ENCODE results near the gene ZNF329. TPM values are rescaled to one million over a fixed set of nuclear protein-coding genes. Genes with fewer than 3 reads are reported as not detected.

ZNF329 gene
- total RNA-seq, 1 donor from 2014 or later, result 11.1 TPM

- FAIRE-seq (no peak), DNase-seq (ENCODE audit: low read depth) (no peak)
- Mint-ChIP-seq H3K4me3 (ENCODE audit: unreplicated experiment) (no peak overlapping the region), H3K27me3 (ENCODE audit: low read depth, unreplicated experiment) (no peaks in the 10 kb centered on the region), H3K4me1 (ENCODE audit: low read depth, unreplicated experiment) (no peaks in the 10 kb centered on the region), H3K27ac (ENCODE audit: unreplicated experiment) (no peak overlapping the region), H3K9me3 (ENCODE audit: unreplicated experiment) (peaks cover 84% of the 10 kb centered on the region), H3K36me3 (ENCODE audit: low read depth, unreplicated experiment) (peaks cover 60% of the 10 kb centered on the region)
- no peak overlapping the region for H3K27ac ChIP-seq (ENCODE audit: low read depth, low read length)
- H4K20me1 ChIP-seq (ENCODE audit: insufficient read depth, low read length), result no peaks in the 10 kb centered on the region
- no peak for TF ChIP-seq CTCF (IDR thresholded peaks at IDR 0.05; ENCODE audit: insufficient read depth, low read depth, low read length)
- TF ChIP-seq EZH2 (IDR thresholded peaks at IDR 0.05; ENCODE audit: insufficient read depth, low read length), result no peak
- no peak overlapping the region for H2AFZ ChIP-seq (ENCODE audit: low read depth, low read length)
- no peak overlapping the region for H3K4me3 ChIP-seq (ENCODE audit: insufficient read depth, low read depth, low read length)
- no peak overlapping the region for H3K4me2 ChIP-seq (ENCODE audit: low read length)
- peaks cover 76% of the 10 kb centered on the region for H3K9me3 ChIP-seq (ENCODE audit: insufficient read depth, low read depth, low read length)
- H3K79me2 ChIP-seq (ENCODE audit: insufficient read depth, low read length), result no peaks in the 10 kb centered on the region
- H3K36me3 ChIP-seq (ENCODE audit: insufficient read depth, low read length), result peaks cover 8% of the 10 kb centered on the region
- no peaks in the 10 kb centered on the region for H3K27me3 ChIP-seq (ENCODE audit: insufficient read depth, low read length)
- no peak overlapping the region for H3K9ac ChIP-seq (ENCODE audit: low read length)
- no peaks in the 10 kb centered on the region for H3K4me1 ChIP-seq (ENCODE audit: insufficient read depth, low read length)
These were observed 27.2 kb downstream of the ZNF329 start for GRCh38 chr19:58123354-58123753.

- Histone ChIP-seq H3K27me3 (ENCODE audit: insufficient read depth, low read length) (no peaks in the 10 kb centered on the region), H3K4me2 (ENCODE audit: low read length) (no peak overlapping the region), H3K9ac (ENCODE audit: low read length) (no peak overlapping the region), H3K79me2 (ENCODE audit: insufficient read depth, low read length) (no peaks in the 10 kb centered on the region), H2AFZ (ENCODE audit: low read depth, low read length) (no peak overlapping the region), H3K36me3 (ENCODE audit: insufficient read depth, low read length) (no peaks in the 10 kb centered on the region), H4K20me1 (ENCODE audit: insufficient read depth, low read length) (no peaks in the 10 kb centered on the region), H3K9me3 (ENCODE audit: insufficient read depth, low read depth, low read length) (peaks cover 64% of the 10 kb centered on the region), H3K27ac (ENCODE audit: low read depth, low read length) (no peak overlapping the region), H3K4me1 (ENCODE audit: insufficient read depth, low read length) (no peaks in the 10 kb centered on the region), H3K4me3 (ENCODE audit: insufficient read depth, low read depth, low read length) (no peak overlapping the region)
- no peak for TF ChIP-seq CTCF (IDR thresholded peaks at IDR 0.05; ENCODE audit: insufficient read depth, low read depth, low read length)
- no peak for TF ChIP-seq EZH2 (IDR thresholded peaks at IDR 0.05; ENCODE audit: insufficient read depth, low read length)
- DNase-seq (ENCODE audit: low read depth) (no peak), FAIRE-seq (no peak)
- no peak overlapping the region for H3K27ac Mint-ChIP-seq (ENCODE audit: unreplicated experiment)
- no peaks in the 10 kb centered on the region for H3K27me3 Mint-ChIP-seq (ENCODE audit: low read depth, unreplicated experiment)
- no peak overlapping the region for H3K4me3 Mint-ChIP-seq (ENCODE audit: unreplicated experiment)
- no peaks in the 10 kb centered on the region for H3K4me1 Mint-ChIP-seq (ENCODE audit: low read depth, unreplicated experiment)
- H3K9me3 Mint-ChIP-seq (ENCODE audit: unreplicated experiment), result peaks cover 71% of the 10 kb centered on the region
- peaks cover 31% of the 10 kb centered on the region for H3K36me3 Mint-ChIP-seq (ENCODE audit: low read depth, unreplicated experiment)
These were observed 31.4 kb downstream of the ZNF329 start for GRCh38 chr19:58118979-58119733.
